Esophagus squamous epithelium (tissue), 5 donors: Measurements from ENCODE around the gene ZMPSTE24. TPM values are rescaled to one million over a fixed set of nuclear protein-coding genes. Genes with fewer than 3 reads are reported as not detected.
"Not testable (repeated sequence)": the region's sequence is repeated elsewhere in the genome, so short reads cannot be mapped to it uniquely, and the experiment has no call there.

ENCODE experiments used
- DNase-seq: peaks from one replicate; lab custom pipeline; 2025; lab: John Stamatoyannopoulos, UW
- H3K27ac ChIP-seq, 4 donors: fragments of 200-600 bp; sonication (generic); one replicate each; pipeline ENCODE4 v1.5.1; 2016 to 2019; ENCODE audit warnings: mild to moderate bottlenecking in 1 of 4
- H3K27me3 ChIP-seq, 4 donors: fragments of 200-600 bp; sonication (generic); 1 replicate in 3 of 4; 2 replicates in 1 of 4; pipeline versions ENCODE4 v1.5.1 to v1.6.0; 2017 to 2021; ENCODE audit warnings: antibody characterized with exemption in 1 of 4
- H3K36me3 ChIP-seq, 3 donors: fragments of 200-600 bp; sonication (generic); one replicate each; pipeline ENCODE4 v1.5.1; 2016 to 2019
- H3K4me1 ChIP-seq, 3 donors: fragments of 200-600 bp; sonication (generic); one replicate each; pipeline ENCODE4 v1.5.1; 2017 to 2019
- H3K4me3 ChIP-seq, 4 donors: fragments of 200-600 bp; sonication (generic); 1 replicate in 3 of 4; 2 replicates in 1 of 4; pipeline ENCODE4 v1.5.1; 2016 to 2019; ENCODE audit warnings: mild to moderate bottlenecking in 2 of 4, moderate library complexity in 1 of 4
- H3K9me3 ChIP-seq, 3 donors: fragments of 200-600 bp; sonication (generic); one replicate each; pipeline ENCODE4 v1.5.1; 2016 to 2019
- POLR2A ChIP-seq, 4 donors: fragments of 450-650 bp; IDR thresholded peaks; one replicate each; pipeline ENCODE4 v1.6.1; 2017; ENCODE audit warnings: antibody characterized with exemption in 4 of 4, mild to moderate bottlenecking in 4 of 4, moderate library complexity in 3 of 4
- WGBS, 2 donors: methylation state at CpG; one replicate each; pipeline ENCODE4 v1.1.5; 2018; 5-methylcytosine and 5-hydroxymethylcytosine counted together
- intact Hi-C: fragments of 100-400 bp; cut with DNase I; formaldehyde crosslinking; loops from one replicate; pipeline ENCODE4 v1.15.0; 2022
- total RNA-seq, 4 donors: library from RNA; depleted of rRNA; stranded (reverse); fragments of >200 nt; gene quantifications; one replicate each; pipeline ENCODE4 v1.1.0, GENCODE V29; 2016
- TF ChIP-seq, protein P1 (sequence below), 6 experiments: fragments of 450-650 bp in 4 of 6; fragments of 200-600 bp in 2 of 6; sonication (generic) in 2 of 6; IDR thresholded peaks; one replicate each; pipeline ENCODE4 v1.5.1; 2016 to 2019; ENCODE audit warnings: antibody characterized with exemption in 6 of 6, mild to moderate bottlenecking in 4 of 6, moderate library complexity in 4 of 6
- donor health status: DM: yes; HTN: yes; CAD: no.

ZMPSTE24 gene
- total RNA-seq, 4 donors from 2014 or later, result 26.2 to 47.1 (median 39.0) TPM

DNA sequence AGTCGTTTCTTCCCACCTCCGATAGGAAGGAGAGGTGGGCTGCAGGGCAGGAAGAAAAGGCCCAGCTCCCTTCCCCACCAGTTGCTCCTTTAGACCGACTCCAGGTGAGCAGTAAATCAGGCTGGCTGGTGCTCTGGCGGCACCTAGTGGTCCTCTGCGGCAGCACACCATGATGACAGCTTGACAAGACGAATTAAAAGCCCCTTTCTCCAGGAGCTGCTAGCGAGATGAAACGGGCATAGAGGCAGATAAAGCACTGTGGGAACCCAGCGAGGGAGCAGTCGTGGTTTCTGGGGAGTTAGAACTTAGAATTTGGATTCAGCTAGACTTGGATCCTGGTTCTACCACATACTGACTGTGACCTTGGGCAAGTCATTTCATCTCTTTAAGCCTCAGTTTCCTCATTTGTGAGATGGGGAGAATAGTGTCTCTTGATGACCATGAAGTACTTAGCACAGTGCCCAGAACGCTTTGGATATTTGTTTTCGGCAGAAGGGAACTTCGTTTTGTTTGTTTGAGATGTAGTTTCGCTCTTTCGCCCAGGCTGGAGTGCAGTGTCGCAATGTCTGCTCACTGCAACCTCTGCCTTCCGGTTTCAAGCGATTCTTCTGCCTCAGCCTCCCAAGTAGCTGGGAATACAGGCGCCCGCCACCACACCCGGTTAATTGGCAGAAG is 80.8 kb downstream of the ZMPSTE24 start:
- 17 to 20% methylated on average over 9 to 12 of the region's 21 CpGs for WGBS, 2 donors
- intact Hi-C loops, result loop anchor here (5.0 kb wide), 2 partner anchors 187 to 257 kb away; no protein-coding TSS in a partner anchor

DNA sequence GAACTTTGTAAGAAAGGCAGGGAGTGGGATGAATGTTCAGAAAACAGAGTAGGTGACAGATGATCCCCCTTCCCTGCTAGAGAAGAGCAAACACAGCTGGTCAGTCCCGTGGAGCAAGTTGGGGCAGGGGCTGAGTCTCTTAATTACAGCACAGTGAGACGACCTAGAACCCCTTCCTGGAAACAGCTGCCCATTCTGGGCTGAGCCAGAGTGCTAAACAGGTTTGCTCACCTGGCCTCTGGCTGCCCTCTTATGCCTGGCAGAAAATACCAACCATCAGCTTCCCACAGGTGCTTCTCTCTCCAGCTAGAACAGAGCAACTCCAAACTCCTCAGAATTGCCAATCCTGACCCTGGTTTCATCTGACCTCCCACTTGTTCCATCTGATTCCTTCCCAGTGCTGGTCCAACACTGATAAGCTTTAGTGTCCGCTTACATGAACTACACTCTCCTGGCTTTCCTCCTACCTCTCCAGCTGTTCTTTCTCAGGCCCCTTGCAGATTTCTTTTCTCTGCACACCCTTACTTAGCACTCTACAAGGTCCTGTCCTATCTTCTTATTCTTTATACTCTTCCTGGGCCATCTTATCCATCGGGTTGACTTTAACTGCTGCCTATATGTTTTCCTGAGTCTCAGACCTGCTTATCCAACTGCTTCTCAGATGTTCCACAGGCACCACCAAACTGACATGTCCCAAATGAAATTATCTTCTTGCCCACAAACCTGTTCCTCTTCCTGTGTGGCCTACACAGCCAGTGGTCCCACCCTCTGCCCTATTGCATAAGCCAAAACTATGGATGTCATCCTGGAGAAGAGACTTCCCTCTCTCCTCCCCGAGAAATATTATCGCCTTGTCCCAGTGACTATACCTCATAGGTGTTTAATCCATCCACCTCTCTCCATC is 81.6 kb downstream of the ZMPSTE24 start:
- no peak for DNase-seq
- no peak for TF ChIP-seq POLR2A (IDR thresholded peaks at IDR 0.05)
- TF ChIP-seq, protein P1, sequence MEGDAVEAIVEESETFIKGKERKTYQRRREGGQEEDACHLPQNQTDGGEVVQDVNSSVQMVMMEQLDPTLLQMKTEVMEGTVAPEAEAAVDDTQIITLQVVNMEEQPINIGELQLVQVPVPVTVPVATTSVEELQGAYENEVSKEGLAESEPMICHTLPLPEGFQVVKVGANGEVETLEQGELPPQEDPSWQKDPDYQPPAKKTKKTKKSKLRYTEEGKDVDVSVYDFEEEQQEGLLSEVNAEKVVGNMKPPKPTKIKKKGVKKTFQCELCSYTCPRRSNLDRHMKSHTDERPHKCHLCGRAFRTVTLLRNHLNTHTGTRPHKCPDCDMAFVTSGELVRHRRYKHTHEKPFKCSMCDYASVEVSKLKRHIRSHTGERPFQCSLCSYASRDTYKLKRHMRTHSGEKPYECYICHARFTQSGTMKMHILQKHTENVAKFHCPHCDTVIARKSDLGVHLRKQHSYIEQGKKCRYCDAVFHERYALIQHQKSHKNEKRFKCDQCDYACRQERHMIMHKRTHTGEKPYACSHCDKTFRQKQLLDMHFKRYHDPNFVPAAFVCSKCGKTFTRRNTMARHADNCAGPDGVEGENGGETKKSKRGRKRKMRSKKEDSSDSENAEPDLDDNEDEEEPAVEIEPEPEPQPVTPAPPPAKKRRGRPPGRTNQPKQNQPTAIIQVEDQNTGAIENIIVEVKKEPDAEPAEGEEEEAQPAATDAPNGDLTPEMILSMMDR (IDR thresholded peaks at IDR 0.05), result no peak

More for the DNA sequence above, 80.8 kb downstream of the ZMPSTE24 start:
- Histone ChIP-seq H3K9me3 (no peaks in the 10 kb centered on the region), H3K36me3 (no peaks in the 10 kb centered on the region), H3K27ac (peak overlapping the region; percentile 5 to 59 (median 20)), H3K27me3 (peaks cover 0 to 7% (median 0%) of the 10 kb centered on the region in 4 donors), H3K4me1 (peaks cover 0 to 15% (median 0%) of the 10 kb centered on the region in 3 donors), H3K4me3 (peak overlapping the region in 1 of 4 donors; percentile 22)
- TF ChIP-seq, protein P1 (IDR thresholded peaks at IDR 0.05), result peak; percentile 93 to 99 (median 96)
- TF ChIP-seq POLR2A (IDR thresholded peaks at IDR 0.05), result no peak
- no peak for DNase-seq

DNA sequence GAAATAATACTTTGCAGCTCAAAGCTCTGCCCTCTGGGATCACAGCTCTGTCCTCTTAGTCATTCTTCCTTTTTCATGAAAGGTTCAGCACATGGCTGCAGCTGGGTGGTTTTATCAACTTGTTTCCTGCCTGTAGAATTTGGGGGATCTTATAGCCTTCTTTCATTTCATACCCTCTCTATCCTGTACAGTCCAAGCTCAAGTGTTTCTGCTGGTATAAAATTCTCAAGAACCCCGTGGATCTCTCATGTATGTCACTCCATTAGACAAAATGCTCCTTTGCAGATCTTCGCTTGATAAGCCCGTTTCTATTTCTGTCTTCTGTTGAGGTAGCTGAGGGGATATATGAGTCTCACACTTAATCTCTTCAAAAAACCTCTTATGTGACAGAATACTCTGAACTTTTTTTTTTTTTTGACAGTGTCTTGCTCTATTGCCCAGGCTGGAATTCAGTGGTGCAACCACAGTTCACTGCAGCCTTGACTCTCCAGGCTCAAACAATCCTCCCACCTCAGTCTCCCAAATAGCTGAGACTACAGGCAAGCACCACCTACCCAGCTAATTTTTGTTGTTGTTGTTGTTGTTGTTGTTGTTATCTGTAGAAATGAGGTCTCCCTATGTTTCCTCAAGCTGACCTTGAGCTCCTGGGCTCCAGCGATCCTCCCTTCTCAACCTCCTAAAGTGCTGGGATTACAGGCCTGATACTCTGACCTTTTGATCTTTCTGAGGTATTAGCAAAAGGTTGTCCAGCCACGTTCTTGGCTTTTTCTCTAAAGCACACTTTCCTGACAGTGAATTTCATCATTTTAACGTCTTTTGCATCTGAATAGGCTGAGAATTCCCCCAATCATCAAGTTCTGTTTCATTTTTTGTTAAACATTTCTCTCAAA is 83.7 kb downstream of the ZMPSTE24 start:
- no peak overlapping the region for H3K4me3 ChIP-seq
- intact Hi-C loops, result no loop called here
- no peak overlapping the region for H3K27ac ChIP-seq
- peaks cover 0 to 24% (median 0%) of the 10 kb centered on the region in 3 donors for H3K4me1 ChIP-seq
- WGBS, 2 donors, result 64 to 72% methylated on average over 6 of the region's 6 CpGs
- TF ChIP-seq POLR2A (IDR thresholded peaks at IDR 0.05), result no peak
- TF ChIP-seq, protein P1 (IDR thresholded peaks at IDR 0.05), result no peak
- no peaks in the 10 kb centered on the region for H3K9me3 ChIP-seq
- H3K36me3 ChIP-seq, result no peaks in the 10 kb centered on the region
- H3K27me3 ChIP-seq, result peaks cover 0 to 7% (median 0%) of the 10 kb centered on the region in 4 donors
- no peak for DNase-seq

More for the DNA sequence above, 81.6 kb downstream of the ZMPSTE24 start:
- Histone ChIP-seq H3K27ac (peak overlapping the region in 3 of 4 donors; percentile 5 to 59 (median 33)), H3K27me3 (peaks cover 0 to 7% (median 0%) of the 10 kb centered on the region in 4 donors), H3K4me1 (peaks cover 0 to 22% (median 0%) of the 10 kb centered on the region in 3 donors), H3K9me3 (no peaks in the 10 kb centered on the region), H3K4me3 (no peak overlapping the region), H3K36me3 (no peaks in the 10 kb centered on the region)
- intact Hi-C loops, result loop anchor here (5.0 kb wide), 2 partner anchors 187 to 257 kb away; no protein-coding TSS in a partner anchor
- WGBS, 2 donors, result 50 to 53% methylated on average over 6 of the region's 6 CpGs

DNA sequence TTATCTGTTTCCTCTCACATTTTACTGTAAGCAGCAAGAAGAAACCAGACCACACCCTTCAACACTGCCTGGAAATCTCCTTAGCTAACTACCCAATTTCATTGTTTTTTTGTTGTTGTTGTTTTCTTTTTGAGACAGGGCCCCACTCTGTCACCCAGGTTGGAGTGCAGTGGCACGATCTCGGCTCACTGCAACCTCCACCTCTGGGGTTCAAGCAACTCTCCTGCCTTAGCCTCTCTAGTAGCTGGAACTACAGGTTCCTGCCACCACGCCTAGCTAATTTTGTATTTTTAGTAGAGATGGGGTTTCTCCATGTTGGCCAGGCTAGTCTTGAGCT is 84.3 kb downstream of the ZMPSTE24 start:
- H3K9me3 ChIP-seq, intact Hi-C loops, H3K27ac ChIP-seq, DNase-seq, H3K36me3 ChIP-seq, H3K4me3 ChIP-seq, H3K27me3 ChIP-seq: not testable (repeated sequence)
- H3K4me1 ChIP-seq, result peaks cover 0 to 24% (median 0%) of the 10 kb centered on the region in 3 donors
- 81 to 90% methylated on average over 3 of the region's 3 CpGs for WGBS, 2 donors

Other genes with a start within 250 kb of the ZMPSTE24 start
- 100 to 1,000 TPM; 157 to 282 (median 227) TPM for gene CAP1, start 217.5 kb upstream of the ZMPSTE24 start, total RNA-seq
- gene PPT1, start 161.0 kb upstream of the ZMPSTE24 start, total RNA-seq, result 10 to 100 TPM; 27.2 to 43.9 (median 37.6) TPM
- 10 to 100 TPM in 3 of 4 donors, 1 to 10 TPM in 1; 7.9 to 21.0 (median 12.4) TPM for gene RLF, start 96.8 kb upstream of the ZMPSTE24 start, total RNA-seq
- gene TMCO2, start 10.3 kb upstream of the ZMPSTE24 start, total RNA-seq, result not detected
- 1 to 10 TPM in 2 of 4 donors, under 1 TPM in 1, not detected in 1; 0.26 to 4.0 (median 2.1) TPM for gene COL9A2, start 59.0 kb downstream of the ZMPSTE24 start, total RNA-seq
- 10 to 100 TPM; 15.1 to 34.9 (median 23.8) TPM for gene SMAP2, start 115.5 kb downstream of the ZMPSTE24 start, total RNA-seq
- 1 to 10 TPM in 1 of 4 donors, under 1 TPM in 3; 0.57 to 1.6 (median 0.70) TPM for gene ZFP69B, start 192.2 kb downstream of the ZMPSTE24 start, total RNA-seq
- gene ZFP69, start 219.1 kb downstream of the ZMPSTE24 start, total RNA-seq, result 1 to 10 TPM; 2.6 to 3.7 (median 3.6) TPM